Measurements from ENCODE around the gene HSPA8. TPM values are rescaled to one million over a fixed set of nuclear protein-coding genes. Genes with fewer than 3 reads are reported as not detected.

Gene HSPA8
- total and polyA plus RNA-seq, 2 of the 8 experiments (the other 6 are each of a cell fraction or from before 2014, with no cell fraction given): 1,491 to 2,155 TPM

DNA sequence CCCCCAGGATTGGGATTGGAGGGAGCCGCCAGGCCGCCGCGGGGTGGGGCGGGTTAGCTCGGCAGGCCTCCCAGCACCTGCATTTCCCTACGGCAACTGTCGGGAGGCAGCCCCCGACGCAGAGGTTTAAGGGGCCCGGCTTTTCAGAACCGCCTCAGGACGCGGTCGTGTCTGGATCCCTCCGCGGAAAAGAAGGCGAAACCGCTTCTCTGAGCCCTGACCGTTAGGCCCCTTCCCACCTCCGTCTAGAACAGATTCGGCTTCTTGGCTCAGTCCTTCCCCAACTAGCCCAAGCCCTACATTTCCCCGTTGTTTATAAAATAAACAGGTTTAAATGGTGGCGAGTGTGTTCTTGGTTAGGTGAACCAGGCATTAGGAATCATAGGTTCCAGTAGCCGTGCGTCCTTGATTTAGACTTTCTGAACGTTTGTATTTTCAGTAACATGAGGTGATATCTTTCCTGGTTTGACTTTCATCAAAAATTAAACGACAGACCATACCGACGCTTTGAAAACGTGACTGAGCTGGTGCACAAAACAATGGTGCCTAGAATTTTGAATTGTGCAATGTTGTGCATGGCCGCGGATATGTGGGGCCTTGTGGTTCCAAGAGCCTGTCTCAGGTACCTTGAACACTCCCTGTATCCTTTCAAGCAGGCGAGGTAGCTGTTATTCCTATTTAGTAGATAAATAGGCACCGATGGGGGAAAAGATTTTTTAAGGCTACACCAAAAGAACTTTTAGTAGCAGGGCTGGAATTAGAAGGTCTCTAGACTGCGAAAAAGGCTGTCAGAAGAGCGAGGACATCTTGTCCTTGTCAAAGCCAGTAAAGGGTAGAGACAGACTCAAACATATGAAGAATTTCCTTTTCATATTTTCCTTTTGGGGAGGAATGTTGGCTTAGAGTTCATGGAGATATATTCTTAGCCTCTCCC, 1.2 kb upstream of the HSPA8 start:
- Histone ChIP-seq H3K4me3 (ENCODE audit: extremely low read depth in 1 of 4, insufficient read depth in 2 of 4, low read depth in 3 of 4, low read length in 4 of 4) (peak overlapping the region; percentile 89 to 98 (median 94)), H3K36me3 (ENCODE audit: control insufficient read depth in 2 of 4, insufficient read depth in 4 of 4, low read length in 3 of 4) (peaks cover 20 to 34% (median 30%) of the 10 kb centered on the region in 4 experiments), H3K4ac (replicated peaks; ENCODE audit: insufficient read length, low read depth, low read length) (peak overlapping the region; percentile 79), H2BK15ac (ENCODE audit: low read length) (no peak overlapping the region), H4K8ac (ENCODE audit: extremely low read depth, insufficient read depth, low read length) (peak overlapping the region; percentile 99; the same call in 1 of the 2 replicates), H3K4me1 (replicated peaks in 1 of 4; ENCODE audit: control insufficient read depth in 3 of 4, insufficient read depth in 4 of 4, low read length in 3 of 4) (peaks cover 0 to 7% (median 3%) of the 10 kb centered on the region in 4 experiments; a peak in 4 of 7 replicates), H4K5ac (ENCODE audit: insufficient read length, low read depth, low read length) (peak overlapping the region; percentile 97), H3K14ac (ENCODE audit: insufficient read length) (peak overlapping the region; percentile 7), H3K9ac (replicated peaks in 1 of 4; ENCODE audit: extremely low read depth in 1 of 4, low read depth in 3 of 4, low read length in 3 of 4) (peak overlapping the region; percentile 94 to 99 (median 98)), H3K27me3 (replicated peaks in 1 of 4; ENCODE audit: control insufficient read depth in 3 of 4, extremely low read depth in 1 of 4, insufficient read depth in 3 of 4, low read length in 3 of 4) (no peaks in the 10 kb centered on the region), H4K20me1 (replicated peaks in 1 of 2; ENCODE audit: control insufficient read depth in 1 of 2, insufficient read depth in 2 of 2, low read length in 2 of 2) (peaks cover 23 to 28% of the 10 kb centered on the region in 2 experiments), H3K9me3 (ENCODE audit: insufficient read depth in 2 of 2, low read depth in 1 of 2, low read length in 1 of 2) (no peaks in the 10 kb centered on the region), H2AK5ac (ENCODE audit: low read depth, low read length) (no peak overlapping the region), H3K4me2 (ENCODE audit: insufficient read depth in 1 of 2, low read depth in 2 of 2, low read length in 2 of 2) (peak overlapping the region; percentile 81 to 93), H3K23ac (ENCODE audit: insufficient read length) (no peak overlapping the region), H3K27ac (ENCODE audit: low read depth, low read length) (peak overlapping the region; percentile 99), H2BK20ac (ENCODE audit: low read length) (no peak overlapping the region), H2AFZ (ENCODE audit: low read length) (0 out of 2 replicates have a peak overlapping the region, but pooled peaks have one; percentile 8), H3K18ac (ENCODE audit: extremely low read depth, low read length) (peak overlapping the region; percentile 93), H3K23me2 (ENCODE audit: low read depth, low read length) (peaks cover 6% of the 10 kb centered on the region), H3K56ac (replicated peaks; ENCODE audit: insufficient read length, low read depth, low read length) (peak overlapping the region; percentile 97), H3K79me1 (ENCODE audit: low read depth, low read length) (no peaks in the 10 kb centered on the region), H2BK5ac (ENCODE audit: low read depth, low read length) (peak overlapping the region; percentile 95), H2BK120ac (replicated peaks; ENCODE audit: low read depth, low read length) (peak overlapping the region; percentile 47), H4K91ac (replicated peaks; ENCODE audit: insufficient read length, low read length) (peak overlapping the region; percentile 91), H2BK12ac (ENCODE audit: low read depth, low read length) (peak overlapping the region; percentile 20; the same call in 1 of the 2 replicates), H3K79me2 (ENCODE audit: control insufficient read depth in 1 of 2, insufficient read depth in 2 of 2, low read length in 2 of 2) (peaks cover 10 to 54% of the 10 kb centered on the region in 2 experiments)
- no peak for FAIRE-seq
- ChIA-PET POLR2A (ENCODE audit: partially characterized antibody) (interaction anchor here (0.9 to 3.9 kb wide), 7 partner anchors 8 to 195 kb away, joined by 3 to 54 read pairs (median 4); partner anchors contain the start of gene CLMP), CTCF (ENCODE audit: partially characterized antibody) (interaction anchor here (0.7 to 1.4 kb wide), 5 partner anchors 10 to 462 kb away, joined by 3 to 10 read pairs (median 3); no protein-coding TSS in a partner anchor)
- DNase-seq (ENCODE audit: low read depth in 1 of 2, low spot score in 2 of 2): no peak
- WGBS, 2 experiments (ENCODE audit: extremely low coverage in 1 of 2, insufficient coverage in 1 of 2, insufficient read length in 1 of 2, insufficient replicate concordance in 2 of 2, low coverage in 1 of 2, low lambda C conversion rate in 2 of 2, missing lambda C conversion rate in 1 of 2): 8% methylated on average over 37 of the region's 37 CpGs; no CpG with 5 or more reads in 1 of the 2 experiments
- TF ChIP-seq CBX8 (IDR thresholded peaks at IDR 0.05; ENCODE audit: borderline replicate concordance, low read depth, low read length) (no peak), TAF1 (IDR thresholded peaks at IDR 0.05; ENCODE audit: low read depth, low read length) (peak; percentile 18; the same call in 1 of the 2 replicates), POLR2A (IDR thresholded peaks at IDR 0.05; ENCODE audit: control extremely low read depth in 1 of 2, low read depth in 2 of 2, low read length in 2 of 2) (peak; percentile 48 to 71), CEBPB (IDR thresholded peaks at IDR 0.05; ENCODE audit: low read depth, low read length) (peak; percentile 84)
- TF ChIP-seq, protein P1, sequence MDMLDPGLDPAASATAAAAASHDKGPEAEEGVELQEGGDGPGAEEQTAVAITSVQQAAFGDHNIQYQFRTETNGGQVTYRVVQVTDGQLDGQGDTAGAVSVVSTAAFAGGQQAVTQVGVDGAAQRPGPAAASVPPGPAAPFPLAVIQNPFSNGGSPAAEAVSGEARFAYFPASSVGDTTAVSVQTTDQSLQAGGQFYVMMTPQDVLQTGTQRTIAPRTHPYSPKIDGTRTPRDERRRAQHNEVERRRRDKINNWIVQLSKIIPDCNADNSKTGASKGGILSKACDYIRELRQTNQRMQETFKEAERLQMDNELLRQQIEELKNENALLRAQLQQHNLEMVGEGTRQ (IDR thresholded peaks at IDR 0.05; ENCODE audit: low read length): no peak
